A549 treated with dexamethasone at 1 μM for 4 hours (cell line): ENCODE results near the gene HIRA. TPM values are rescaled to one million over a fixed set of nuclear protein-coding genes. Genes with fewer than 3 reads are reported as not detected.

ENCODE experiments used
- total RNA-seq: library from RNA; stranded (reverse); fragments of 200-300 nt; extraction: Qiagen RNA extraction; gene quantifications from 5 replicates; pipeline ENCODE4 v1.2.3, GENCODE V29; 2022

Gene HIRA, protein sequence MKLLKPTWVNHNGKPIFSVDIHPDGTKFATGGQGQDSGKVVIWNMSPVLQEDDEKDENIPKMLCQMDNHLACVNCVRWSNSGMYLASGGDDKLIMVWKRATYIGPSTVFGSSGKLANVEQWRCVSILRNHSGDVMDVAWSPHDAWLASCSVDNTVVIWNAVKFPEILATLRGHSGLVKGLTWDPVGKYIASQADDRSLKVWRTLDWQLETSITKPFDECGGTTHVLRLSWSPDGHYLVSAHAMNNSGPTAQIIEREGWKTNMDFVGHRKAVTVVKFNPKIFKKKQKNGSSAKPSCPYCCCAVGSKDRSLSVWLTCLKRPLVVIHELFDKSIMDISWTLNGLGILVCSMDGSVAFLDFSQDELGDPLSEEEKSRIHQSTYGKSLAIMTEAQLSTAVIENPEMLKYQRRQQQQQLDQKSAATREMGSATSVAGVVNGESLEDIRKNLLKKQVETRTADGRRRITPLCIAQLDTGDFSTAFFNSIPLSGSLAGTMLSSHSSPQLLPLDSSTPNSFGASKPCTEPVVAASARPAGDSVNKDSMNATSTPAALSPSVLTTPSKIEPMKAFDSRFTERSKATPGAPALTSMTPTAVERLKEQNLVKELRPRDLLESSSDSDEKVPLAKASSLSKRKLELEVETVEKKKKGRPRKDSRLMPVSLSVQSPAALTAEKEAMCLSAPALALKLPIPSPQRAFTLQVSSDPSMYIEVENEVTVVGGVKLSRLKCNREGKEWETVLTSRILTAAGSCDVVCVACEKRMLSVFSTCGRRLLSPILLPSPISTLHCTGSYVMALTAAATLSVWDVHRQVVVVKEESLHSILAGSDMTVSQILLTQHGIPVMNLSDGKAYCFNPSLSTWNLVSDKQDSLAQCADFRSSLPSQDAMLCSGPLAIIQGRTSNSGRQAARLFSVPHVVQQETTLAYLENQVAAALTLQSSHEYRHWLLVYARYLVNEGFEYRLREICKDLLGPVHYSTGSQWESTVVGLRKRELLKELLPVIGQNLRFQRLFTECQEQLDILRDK
- total RNA-seq, result 18.4 to 24.4 TPM (median 23.1 TPM) in 5 replicates

GRCh38 chr22:19431649-19432132, at the start of gene HIRA:
TSS of gene HIRA (minus strand) at chr22:19431733. CDS start at chr22:19431476, 257 bp downstream.

DNA sequence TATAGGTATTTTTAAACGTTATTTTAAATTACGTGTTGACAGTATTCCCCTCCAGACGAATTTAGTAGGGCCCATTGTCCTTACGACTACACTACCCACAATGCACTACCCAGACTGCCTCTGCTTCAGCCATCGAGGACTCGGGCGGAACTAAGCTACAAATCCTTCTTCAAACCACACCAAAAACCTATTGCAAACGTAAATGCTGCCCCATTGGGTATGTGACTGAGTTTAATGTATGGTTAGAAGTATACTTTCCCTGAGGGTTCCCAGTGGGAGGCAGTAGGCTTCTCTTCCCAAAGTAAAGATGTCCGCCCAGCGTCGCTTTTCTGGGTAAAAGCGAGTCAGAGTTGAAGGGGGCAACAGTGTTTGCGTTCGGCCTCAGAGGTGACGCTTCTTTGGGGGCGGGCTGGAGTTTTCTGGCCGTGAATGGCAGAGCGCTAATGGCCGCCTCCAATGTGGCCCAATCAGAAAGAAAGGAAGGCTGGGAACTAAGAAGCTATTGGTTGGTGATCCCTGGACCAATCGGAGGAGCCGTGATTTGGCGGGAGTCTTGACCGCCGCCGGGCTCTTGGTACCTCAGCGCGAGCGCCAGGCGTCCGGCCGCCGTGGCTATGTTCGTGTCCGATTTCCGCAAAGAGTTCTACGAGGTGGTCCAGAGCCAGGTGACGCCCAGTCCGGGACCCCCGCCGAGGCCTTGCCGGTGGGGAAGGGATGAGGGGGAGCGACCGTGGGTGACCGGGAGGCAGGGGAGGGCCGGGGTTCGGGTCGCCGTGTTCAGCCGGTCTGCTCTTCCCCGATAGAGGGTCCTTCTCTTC, 48.0 kb upstream of the HIRA start, which contains the start of gene CDC45:
Gene CDC45 (plus strand): TSS at position 566 of the 818 bp plus-strand sequence. CDS start 49 bp downstream, at position 615.

GRCh38 chr22:19478901-19479354, 47.4 kb upstream of the HIRA start, which contains the start of gene UFD1:
TSS of gene UFD1 (minus strand) at chr22:19479193. CDS start at chr22:19479085, 108 bp downstream.

DNA sequence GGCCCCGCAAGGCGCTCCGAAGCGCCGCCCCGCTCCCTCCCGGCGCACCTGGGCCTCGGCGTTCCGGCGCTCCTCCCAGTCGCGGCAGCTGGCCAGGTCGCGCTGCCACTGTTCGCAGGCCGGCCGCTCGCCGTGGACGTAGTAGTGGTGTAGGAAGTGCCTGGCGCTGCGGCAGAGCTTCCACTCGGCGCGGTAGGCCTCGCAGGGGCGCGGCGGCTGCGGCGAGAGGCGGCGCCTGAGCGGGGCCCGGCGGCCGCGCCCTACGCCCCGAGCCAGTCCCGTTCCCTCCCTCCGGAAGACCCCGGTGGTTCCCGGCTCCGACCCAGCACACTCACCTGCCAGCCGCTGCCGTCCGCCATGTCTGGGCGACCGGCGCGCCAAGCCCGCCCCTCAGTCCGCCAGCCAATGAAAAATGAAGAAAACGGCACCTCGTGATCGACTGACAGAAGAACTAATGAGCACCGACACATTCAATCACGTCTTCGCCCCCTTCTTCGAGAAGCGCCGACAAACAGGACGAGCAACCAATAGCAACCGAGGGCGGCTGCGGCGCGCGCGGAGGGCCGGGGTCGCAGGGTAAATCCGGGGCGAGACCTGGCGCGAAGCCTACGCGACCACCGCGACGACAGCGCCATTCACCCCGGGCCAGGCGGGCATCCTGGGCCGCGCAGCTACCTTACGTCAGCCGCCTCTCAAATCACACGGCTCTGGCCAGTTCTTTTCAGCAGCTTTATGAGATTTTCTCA, 16.0 kb upstream of the HIRA start, which contains the start of gene C22orf39:
Gene C22orf39 (minus strand): TSS at position 382 of the 746 bp plus-strand sequence. CDS start 23 bp downstream, at position 359.

GRCh38 chr22:19432133-19432851, 759 bp upstream of the HIRA start, which contains the start of gene MRPL40:
TSS of gene MRPL40 (plus strand) at chr22:19432545. CDS start at chr22:19432555, 10 bp downstream.

DNA sequence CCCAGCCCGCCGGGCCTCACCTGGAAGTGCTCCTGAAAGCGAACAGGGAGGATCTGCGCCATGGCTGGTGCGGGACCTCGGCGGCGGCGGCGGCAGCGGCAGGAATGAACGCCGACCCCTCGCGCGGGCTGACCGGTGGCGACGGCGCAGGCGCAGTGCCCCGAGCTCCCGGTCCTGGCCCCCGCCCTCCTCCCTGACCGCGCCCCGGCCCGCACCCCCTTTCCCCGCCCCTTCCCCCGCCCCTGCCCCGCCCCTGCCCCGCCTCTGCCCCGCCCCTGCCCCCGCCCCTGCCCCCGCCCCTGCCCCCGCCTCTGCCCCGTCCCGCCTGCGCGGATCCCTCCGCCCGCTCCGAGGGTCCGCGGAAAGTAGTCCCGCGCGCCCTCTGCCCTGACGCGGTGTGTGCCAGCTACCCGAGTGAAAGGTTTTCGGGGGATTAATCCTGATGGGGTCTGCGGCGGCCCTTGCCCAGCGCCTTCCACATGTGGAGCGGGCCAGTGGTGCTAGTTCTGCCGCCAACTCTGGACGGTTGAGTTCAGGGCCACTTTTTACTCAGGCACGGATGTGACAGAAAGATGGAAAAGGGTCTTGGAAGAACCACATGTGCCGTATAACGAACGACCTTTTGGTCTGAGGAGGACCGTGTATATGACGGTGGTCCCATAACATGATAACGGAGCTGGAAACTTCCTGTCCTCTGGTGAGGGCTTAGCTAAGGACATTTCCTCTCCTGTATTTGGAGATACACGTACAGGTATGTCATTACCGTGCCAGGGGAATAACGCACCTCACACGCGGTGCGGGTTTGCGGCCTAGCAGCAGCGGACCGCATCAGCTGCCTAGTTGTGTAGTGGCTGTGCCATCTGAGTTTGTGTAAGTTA, 139.7 kb downstream of the HIRA start, which contains the start of gene CLTCL1:
Gene CLTCL1 (minus strand): TSS at position 140 of the 878 bp plus-strand sequence. CDS start 78 bp downstream, at position 62.

Other genes with a start within 250 kb of the HIRA start
- 4.0 to 5.8 TPM (median 4.9 TPM) in 5 replicates for gene CLTCL1, start 140.0 kb downstream of the HIRA start, total RNA-seq
- gene MRPL40, start 812 bp upstream of the HIRA start, total RNA-seq, result 42.1 to 49.4 TPM (median 44.7 TPM) in 5 replicates
- 14.0 to 14.5 TPM (median 14.0 TPM) in 5 replicates for gene C22orf39, start 16.0 kb upstream of the HIRA start, total RNA-seq
- 88.7 to 103 TPM (median 97.2 TPM) in 5 replicates for gene UFD1, start 47.5 kb upstream of the HIRA start, total RNA-seq
- gene CDC45, start 48.2 kb upstream of the HIRA start, total RNA-seq, result 22.7 to 25.4 TPM (median 24.0 TPM) in 5 replicates
- gene CLDN5, start 92.7 kb upstream of the HIRA start, total RNA-seq, result not detected in 5 replicates